Mucosa of descending colon (tissue), 3 donors: ENCODE data around the gene CFAP210. TPM values are rescaled to one million over a fixed set of nuclear protein-coding genes. Genes with fewer than 3 reads are reported as not detected.
A peak's percentile ranks its signal among the peaks of the same experiment; 100 is the strongest.

ENCODE experiments used
- ATAC-seq: fragments of 200-7000 bp; cut with Tn5 transposase; one replicate; pipeline ENCODE4 v1.9.1; 2020; ENCODE audit warnings: mild to moderate bottlenecking, moderate library complexity
- DNase-seq, 3 donors: peaks; one replicate each; pipeline ENCODE4 v3.0.0-alpha.2; 2020
- H3K36me3 ChIP-seq: fragments of 200-600 bp; one replicate; pipeline ENCODE4 v1.8.0; 2021; ENCODE audit warnings: low read depth, mild to moderate bottlenecking
- H3K4me1 ChIP-seq: fragments of 200-600 bp; one replicate; pipeline ENCODE4 v1.8.0; 2021; ENCODE audit warnings: low read depth, mild to moderate bottlenecking
- H3K4me3 ChIP-seq: fragments of 200-600 bp; one replicate; pipeline ENCODE4 v1.8.0; 2021; ENCODE audit warnings: mild to moderate bottlenecking
- H3K9me3 ChIP-seq: fragments of 200-600 bp; one replicate; pipeline ENCODE4 v1.8.0; 2021; ENCODE audit warnings: mild to moderate bottlenecking
- intact Hi-C, 2 donors: fragments of 100-400 bp; cut with DNase I in 1 of 2; cut with micrococcal nuclease in 1 of 2; formaldehyde crosslinking; loops; one replicate each; pipeline versions ENCODE4 v1.11.0 to v1.11.1; 2022; cut with DNase I, micrococcal nuclease
- total RNA-seq, 3 donors: library from RNA; stranded (reverse); fragmentation: NEBNext Ultra II Directional in 2 of 3; extraction: Animal tissue kit (Norgen Biotek cat#: 25700) in 2 of 3; gene quantifications; one replicate each; pipeline versions ENCODE4 v1.2.1 to v1.2.4, GENCODE V29; 2021 to 2023
- TF ChIP-seq, protein P1 (sequence below): fragments of 200-600 bp; IDR thresholded peaks from one replicate; pipeline ENCODE4 v1.8.0; 2022; ENCODE audit warnings: antibody characterized with exemption, mild to moderate bottlenecking
- donor health status: DM: no; HTN: no; CAD: no; lungs with moderate emphysema.
- donor health status: DM: no; HTN: no; CAD: no.
- donor health status: DM: no; HTN: yes; CAD: no.

The CFAP210 gene
- total RNA-seq, 3 donors from 2014 or later, result not detected

DNA sequence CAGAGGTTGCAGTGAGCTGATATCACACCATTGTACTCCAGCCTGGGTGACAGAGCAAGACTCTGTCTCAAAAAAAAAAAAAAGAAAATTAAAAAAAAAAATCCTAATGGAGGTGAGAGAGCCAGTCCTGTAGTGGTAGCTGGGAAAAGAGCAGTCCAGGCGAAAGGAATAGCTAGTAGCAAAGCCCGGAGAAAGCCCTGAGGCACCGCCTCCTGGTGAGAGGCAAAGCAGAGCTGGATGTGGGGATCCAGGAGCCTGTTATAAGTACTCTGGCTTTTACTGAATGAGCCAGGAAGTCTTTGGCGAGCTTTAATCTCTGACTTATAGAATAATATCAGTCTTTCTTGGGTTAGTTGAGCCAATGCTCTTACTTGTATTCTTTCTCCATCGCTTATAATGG, 32.9 kb upstream of the CFAP210 start:
- H3K36me3 ChIP-seq, result no peaks in the 10 kb centered on the region
- H3K9me3 ChIP-seq, result no peaks in the 10 kb centered on the region
- H3K4me1 ChIP-seq, result no peaks in the 10 kb centered on the region
- intact Hi-C loops, result no loop called here
- DNase-seq (no peak), ATAC-seq (no peak)
- no peak overlapping the region for H3K4me3 ChIP-seq
- TF ChIP-seq, protein P1, sequence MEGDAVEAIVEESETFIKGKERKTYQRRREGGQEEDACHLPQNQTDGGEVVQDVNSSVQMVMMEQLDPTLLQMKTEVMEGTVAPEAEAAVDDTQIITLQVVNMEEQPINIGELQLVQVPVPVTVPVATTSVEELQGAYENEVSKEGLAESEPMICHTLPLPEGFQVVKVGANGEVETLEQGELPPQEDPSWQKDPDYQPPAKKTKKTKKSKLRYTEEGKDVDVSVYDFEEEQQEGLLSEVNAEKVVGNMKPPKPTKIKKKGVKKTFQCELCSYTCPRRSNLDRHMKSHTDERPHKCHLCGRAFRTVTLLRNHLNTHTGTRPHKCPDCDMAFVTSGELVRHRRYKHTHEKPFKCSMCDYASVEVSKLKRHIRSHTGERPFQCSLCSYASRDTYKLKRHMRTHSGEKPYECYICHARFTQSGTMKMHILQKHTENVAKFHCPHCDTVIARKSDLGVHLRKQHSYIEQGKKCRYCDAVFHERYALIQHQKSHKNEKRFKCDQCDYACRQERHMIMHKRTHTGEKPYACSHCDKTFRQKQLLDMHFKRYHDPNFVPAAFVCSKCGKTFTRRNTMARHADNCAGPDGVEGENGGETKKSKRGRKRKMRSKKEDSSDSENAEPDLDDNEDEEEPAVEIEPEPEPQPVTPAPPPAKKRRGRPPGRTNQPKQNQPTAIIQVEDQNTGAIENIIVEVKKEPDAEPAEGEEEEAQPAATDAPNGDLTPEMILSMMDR, result no peak

DNA sequence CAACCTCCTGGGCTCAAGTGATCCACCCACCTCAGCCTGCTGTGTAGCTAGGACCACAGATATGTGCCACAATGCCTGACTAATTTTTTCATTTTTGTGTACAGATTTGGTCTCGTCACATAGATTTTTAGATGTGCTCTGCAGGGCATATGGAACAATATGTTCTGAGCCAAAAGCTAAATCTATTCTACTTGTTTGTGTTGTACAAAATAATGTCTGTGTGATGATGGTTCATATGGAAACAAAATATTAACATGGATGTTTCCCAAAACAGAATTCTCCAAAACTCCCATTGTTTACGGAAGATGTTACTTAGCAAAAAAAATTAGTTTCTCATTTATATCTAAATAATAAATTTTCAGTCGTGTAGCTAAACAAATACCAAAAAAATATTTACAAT, 26.8 kb upstream of the CFAP210 start:
- ATAC-seq (no peak), DNase-seq (no peak)
- no peak overlapping the region for H3K4me3 ChIP-seq
- intact Hi-C loops, result no loop called here
- no peaks in the 10 kb centered on the region for H3K9me3 ChIP-seq
- no peaks in the 10 kb centered on the region for H3K36me3 ChIP-seq
- peaks cover 16% of the 10 kb centered on the region for H3K4me1 ChIP-seq
- TF ChIP-seq, protein P1, result no peak

DNA sequence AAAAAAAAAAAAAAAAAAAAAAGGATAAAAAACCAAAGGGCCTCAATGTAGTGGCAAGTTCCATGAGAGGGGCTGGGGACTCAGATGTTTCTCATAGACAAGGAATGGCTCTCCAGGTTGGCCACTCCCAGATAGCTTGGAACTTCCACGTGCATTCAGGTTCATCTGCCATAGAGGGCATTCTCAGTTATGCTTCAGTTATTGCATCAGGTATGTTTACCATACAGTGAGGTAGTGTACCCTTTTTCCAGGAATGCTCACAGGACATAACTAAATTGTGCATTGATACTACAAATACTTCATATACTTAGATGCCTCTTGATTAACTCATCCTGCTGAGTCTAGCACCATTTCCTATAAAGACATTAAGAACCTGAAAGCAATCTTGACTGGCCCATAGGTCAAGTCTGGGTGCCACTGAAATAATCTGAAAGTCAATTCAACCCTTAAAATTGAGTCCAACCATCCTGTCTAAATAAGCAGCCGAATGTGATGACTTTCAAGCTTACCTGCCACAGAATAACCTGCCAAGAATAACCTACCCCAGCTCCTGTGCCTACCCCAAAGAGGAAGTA, 24.8 kb upstream of the CFAP210 start:
- TF ChIP-seq, protein P1, result no peak
- Histone ChIP-seq H3K4me1 (peaks cover 29% of the 10 kb centered on the region), H3K9me3 (no peaks in the 10 kb centered on the region), H3K36me3 (no peaks in the 10 kb centered on the region), H3K4me3 (no peak overlapping the region)
- no peak for DNase-seq
- intact Hi-C loops, result no loop called here
- no peak for ATAC-seq

DNA sequence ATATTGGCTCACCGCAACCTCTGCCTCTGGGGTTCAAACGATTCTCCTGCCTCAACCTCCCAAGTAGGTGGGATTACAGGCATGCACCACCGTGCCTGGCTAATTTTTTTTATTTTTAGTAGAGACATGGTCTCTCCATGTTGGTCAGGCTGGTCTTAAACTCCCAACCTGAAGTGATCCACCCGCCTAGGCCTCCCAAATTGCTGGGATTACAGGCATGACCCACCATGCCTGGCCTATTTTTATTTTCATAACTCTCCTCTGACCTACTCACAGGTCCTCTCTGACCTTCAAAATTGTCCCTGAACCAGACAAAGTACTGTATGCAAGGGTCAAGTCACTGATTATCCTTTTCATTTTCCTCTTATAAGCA, 23.5 kb upstream of the CFAP210 start:
- Histone ChIP-seq H3K4me1 (peaks cover 41% of the 10 kb centered on the region), H3K4me3 (no peak overlapping the region), H3K36me3 (no peaks in the 10 kb centered on the region), H3K9me3 (no peaks in the 10 kb centered on the region)
- intact Hi-C loops, result no loop called here
- TF ChIP-seq, protein P1, result no peak
- ATAC-seq (no peak), DNase-seq (no peak)

DNA sequence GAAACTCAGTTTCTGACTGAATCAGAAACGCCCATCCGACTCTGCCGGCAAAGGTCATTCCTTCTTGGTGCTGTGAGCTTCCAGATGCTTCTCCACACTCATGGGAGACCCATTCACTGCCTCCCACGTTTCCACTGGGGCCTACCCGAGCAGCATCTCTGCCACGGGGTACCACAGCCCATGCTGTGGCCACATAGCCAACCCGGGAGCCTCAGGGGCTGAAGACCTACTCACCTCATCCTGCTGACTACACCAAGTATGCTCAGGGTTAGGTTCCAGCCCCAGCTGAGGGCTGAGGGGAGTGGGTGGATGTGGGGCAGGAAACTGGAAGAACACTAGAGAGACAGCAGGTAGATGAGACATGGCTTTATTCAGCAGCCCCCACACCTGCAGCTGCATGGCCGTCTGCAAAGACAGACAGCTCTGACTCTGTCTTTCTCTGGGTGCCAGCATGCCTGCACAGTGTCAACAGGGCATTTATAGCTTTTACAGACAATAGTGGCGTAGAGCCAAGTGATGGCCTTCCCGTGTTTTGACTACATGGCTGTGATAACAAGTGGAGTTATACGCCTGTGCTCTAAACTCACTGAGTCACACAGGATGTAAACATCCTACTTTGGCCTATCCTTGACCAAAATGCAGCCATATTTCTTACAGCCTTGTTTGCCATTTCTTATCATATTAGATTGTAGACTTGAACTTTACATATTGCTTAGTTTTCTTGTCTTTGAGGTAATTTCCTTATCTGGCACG, 22.9 kb upstream of the CFAP210 start:
- H3K4me3 ChIP-seq, result no peak overlapping the region
- DNase-seq, result peak; percentile 55 to 85 (median 56)
- peak; percentile 40 for ATAC-seq
- no peaks in the 10 kb centered on the region for H3K36me3 ChIP-seq
- no peaks in the 10 kb centered on the region for H3K9me3 ChIP-seq
- H3K4me1 ChIP-seq, result peaks cover 47% of the 10 kb centered on the region
- intact Hi-C loops, result no loop called here
- TF ChIP-seq, protein P1, result no peak
